GM23248 (cell line): ENCODE results near the gene RABEP2.

ENCODE experiments used
- EZH2 ChIP-seq: fragments of 200-600 bp; sonication (generic); IDR thresholded peaks from 2 replicates; pipeline ENCODE4 v1.6.1; 2018; ENCODE audit warnings: antibody characterized with exemption, mild to moderate bottlenecking; ENCODE audit not compliant: insufficient read depth, poor library complexity, severe bottlenecking
- EZH2phosphoT487 ChIP-seq: fragments of 200-600 bp; sonication (generic); IDR thresholded peaks from 2 replicates; pipeline ENCODE4 v1.6.1; 2018; ENCODE audit warnings: antibody characterized with exemption, moderate library complexity, mild to moderate bottlenecking, low read depth; ENCODE audit not compliant: insufficient read depth

DNA sequence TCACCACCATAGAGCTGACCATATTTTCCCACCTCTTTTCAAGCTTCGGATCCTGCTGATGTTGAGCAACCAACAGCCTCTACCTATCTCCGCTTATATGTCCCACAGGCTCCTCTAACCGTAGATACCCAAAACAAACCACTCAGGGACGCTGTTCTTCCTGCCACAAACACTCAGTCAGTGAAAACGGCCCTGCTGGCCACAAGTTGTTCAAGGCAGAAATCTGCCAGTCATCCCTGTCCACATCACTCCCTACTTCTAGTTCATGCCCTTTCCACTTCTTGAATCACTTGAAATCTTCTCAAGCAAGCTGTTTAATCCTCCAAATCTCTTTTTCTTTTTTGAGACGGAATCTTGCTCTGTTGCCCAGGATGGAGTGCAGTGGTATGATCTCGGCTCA is 7.9 kb downstream of the RABEP2 start:
- TF ChIP-seq EZH2 (no peak), EZH2phosphoT487 (no peak)
